H1 (cell line): ENCODE data around the gene TMEM121B. TPM values are rescaled to one million over a fixed set of nuclear protein-coding genes. Genes with fewer than 3 reads are reported as not detected.
A peak's percentile ranks its signal among the peaks of the same experiment; 100 is the strongest.

Experiments
- CTCF ChIA-PET: fragments of 300-600 bp; sonication (Branson Sonifier 250); formaldehyde crosslinking; loops from one replicate; lab custom pipeline; 2021; ENCODE audit not compliant: partially characterized antibody; lab: Charles Lee
- POLR2A ChIA-PET: fragments of 300-600 bp; sonication (Branson Sonifier 250); formaldehyde crosslinking; loops from one replicate; lab custom pipeline; 2021; ENCODE audit warnings: inconsistent platforms; ENCODE audit not compliant: partially characterized antibody; lab: Charles Lee
- DNase-seq, 2 experiments: peaks; one replicate each; pipeline versions ENCODE4 v3.0.0 to v3.0.0-alpha.2; 2010 to 2022; ENCODE audit warnings: low spot score in 2 of 2, low read depth in 1 of 2, mixed read lengths in 1 of 2
- FAIRE-seq: peaks from 2 replicates; lab custom pipeline; 2011; peaks lifted over from hg19 to GRCh38; lab: Jason Lieb, UNC
- H2AFZ ChIP-seq: 2 replicates; pipeline ENCODE4 v1.8.1; 2012; ENCODE audit warnings: low read length, inconsistent platforms
- H2AK5ac ChIP-seq: 2 replicates; pipeline ENCODE4 v1.6.1; 2013; ENCODE audit warnings: low read depth, low read length
- H2BK120ac ChIP-seq: replicated peaks from 2 replicates; pipeline ENCODE3; 2013; ENCODE audit warnings: low read depth, low read length, inconsistent platforms
- H2BK12ac ChIP-seq: 2 replicates; pipeline ENCODE4 v1.6.1; 2013; ENCODE audit warnings: low read depth, low read length
- H2BK15ac ChIP-seq: 2 replicates; pipeline ENCODE4 v1.6.1; 2013; ENCODE audit warnings: low read length
- H2BK20ac ChIP-seq: 2 replicates; pipeline ENCODE4 v1.6.1; 2013; ENCODE audit warnings: low read length
- H2BK5ac ChIP-seq: 2 replicates; pipeline ENCODE4 v1.6.1; 2013; ENCODE audit warnings: low read depth, low read length
- H3K14ac ChIP-seq: 2 replicates; pipeline ENCODE4 v1.6.1; 2013; ENCODE audit warnings: inconsistent platforms; ENCODE audit not compliant: insufficient read length
- H3K18ac ChIP-seq: 2 replicates; pipeline ENCODE4 v1.6.1; 2013; ENCODE audit warnings: low read length; ENCODE audit errors: extremely low read depth
- H3K23ac ChIP-seq: 2 replicates; pipeline ENCODE4 v1.6.1; 2013; ENCODE audit warnings: inconsistent platforms; ENCODE audit not compliant: insufficient read length
- H3K23me2 ChIP-seq: 2 replicates; pipeline ENCODE4 v1.6.1; 2013; ENCODE audit warnings: low read depth, low read length
- H3K27ac ChIP-seq: 2 replicates; pipeline ENCODE4 v1.6.1; 2011; ENCODE audit warnings: low read depth, low read length, inconsistent platforms
- H3K27me3 ChIP-seq, 4 experiments: replicated peaks in 1 of 4; 1 replicate in 1 of 4; 2 replicates in 3 of 4; pipeline versions ENCODE4 v1.6.1 to v1.8.1; 2011 to 2013; ENCODE audit warnings: low read length in 3 of 4, mild to moderate bottlenecking in 3 of 4, inconsistent platforms in 2 of 4, mixed read lengths in 2 of 4, moderate library complexity in 1 of 4; ENCODE audit not compliant: control insufficient read depth in 3 of 4, insufficient read depth in 3 of 4; ENCODE audit errors: extremely low read depth in 1 of 4
- H3K36me3 ChIP-seq, 4 experiments: 2 replicates each; pipeline versions ENCODE4 v1.6.1 to v1.8.1; 2011 to 2013; ENCODE audit warnings: mild to moderate bottlenecking in 4 of 4, low read length in 3 of 4, moderate library complexity in 2 of 4, control low read depth in 1 of 4, inconsistent platforms in 1 of 4; ENCODE audit not compliant: insufficient read depth in 4 of 4, control insufficient read depth in 2 of 4
- H3K4ac ChIP-seq: replicated peaks from 2 replicates; pipeline ENCODE3; 2013; ENCODE audit warnings: low read length, low read depth, mixed read lengths, inconsistent platforms; ENCODE audit not compliant: insufficient read length
- H3K4me1 ChIP-seq, 4 experiments: replicated peaks in 1 of 4; 1 replicate in 1 of 4; 2 replicates in 3 of 4; pipeline versions ENCODE4 v1.6.1 to v1.8.1; 2011 to 2013; ENCODE audit warnings: low read length in 3 of 4, inconsistent platforms in 2 of 4, mixed read lengths in 1 of 4; ENCODE audit not compliant: insufficient read depth in 4 of 4, control insufficient read depth in 3 of 4
- H3K4me2 ChIP-seq, 2 experiments: 2 replicates each; pipeline versions ENCODE4 v1.6.1 to v1.8.1; 2011 to 2013; ENCODE audit warnings: low read depth in 2 of 2, low read length in 2 of 2, control low read depth in 1 of 2, inconsistent platforms in 1 of 2, mild to moderate bottlenecking in 1 of 2; ENCODE audit not compliant: insufficient read depth in 1 of 2
- H3K4me3 ChIP-seq, 4 experiments: fragments of 200-600, 300-600 bp in 1 of 4; sonication (generic), shearing (Covaris generic), sonication (Bioruptor Twin) in 1 of 4; 2 replicates each; pipeline versions ENCODE4 v1.5.1 to v1.8.1; 2011 to 2016; ENCODE audit warnings: low read length in 4 of 4, low read depth in 3 of 4, control low read depth in 2 of 4, inconsistent platforms in 2 of 4, mild to moderate bottlenecking in 2 of 4, mixed read lengths in 1 of 4, moderate library complexity in 1 of 4; ENCODE audit not compliant: insufficient read depth in 2 of 4; ENCODE audit errors: extremely low read depth in 1 of 4
- H3K56ac ChIP-seq: replicated peaks from 2 replicates; pipeline ENCODE3; 2013; ENCODE audit warnings: low read depth, mild to moderate bottlenecking, mixed read lengths, low read length, inconsistent platforms; ENCODE audit not compliant: insufficient read length
- H3K79me1 ChIP-seq: 2 replicates; pipeline ENCODE4 v1.6.1; 2013; ENCODE audit warnings: low read depth, low read length, control low read depth
- H3K79me2 ChIP-seq, 2 experiments: 2 replicates each; pipeline versions ENCODE4 v1.6.1 to v1.8.1; 2012 to 2013; ENCODE audit warnings: low read length in 2 of 2, mild to moderate bottlenecking in 2 of 2, inconsistent platforms in 1 of 2; ENCODE audit not compliant: insufficient read depth in 2 of 2, control insufficient read depth in 1 of 2
- H3K9ac ChIP-seq, 4 experiments: replicated peaks in 1 of 4; 1 replicate in 1 of 4; 2 replicates in 3 of 4; pipeline versions ENCODE4 v1.6.1 to v1.8.1; 2011 to 2013; ENCODE audit warnings: low read depth in 3 of 4, low read length in 3 of 4, control low read depth in 2 of 4, mild to moderate bottlenecking in 2 of 4, moderate library complexity in 2 of 4, inconsistent platforms in 1 of 4; ENCODE audit errors: extremely low read depth in 1 of 4
- H3K9me3 ChIP-seq, 2 experiments: 2 replicates each; pipeline versions ENCODE4 v1.6.1 to v1.8.1; 2012 to 2013; ENCODE audit warnings: mild to moderate bottlenecking in 2 of 2, moderate library complexity in 2 of 2, control low read depth in 1 of 2, inconsistent platforms in 1 of 2, low read depth in 1 of 2, low read length in 1 of 2, mixed read lengths in 1 of 2; ENCODE audit not compliant: insufficient read depth in 2 of 2
- H4K20me1 ChIP-seq, 2 experiments: replicated peaks in 1 of 2; 2 replicates each; pipeline versions ENCODE3 to v1.8.1; 2011 to 2013; ENCODE audit warnings: inconsistent platforms in 2 of 2, low read length in 2 of 2, mild to moderate bottlenecking in 1 of 2; ENCODE audit not compliant: insufficient read depth in 2 of 2, control insufficient read depth in 1 of 2
- H4K5ac ChIP-seq: 2 replicates; pipeline ENCODE4 v1.6.1; 2013; ENCODE audit warnings: low read length, low read depth, mixed read lengths, inconsistent platforms; ENCODE audit not compliant: insufficient read length
- H4K8ac ChIP-seq: 2 replicates; pipeline ENCODE4 v1.8.0; 2013; ENCODE audit warnings: mild to moderate bottlenecking, moderate library complexity, low read length, inconsistent platforms; ENCODE audit not compliant: insufficient read depth; ENCODE audit errors: extremely low read depth
- H4K91ac ChIP-seq: replicated peaks from 2 replicates; pipeline ENCODE3; 2013; ENCODE audit warnings: low read length, mixed read lengths, inconsistent platforms; ENCODE audit not compliant: insufficient read length
- EZH2 ChIP-seq: fragments of 200-600 bp; sonication (generic); IDR thresholded peaks from 2 replicates; pipeline ENCODE4 v1.7.1; 2012; ENCODE audit warnings: low read depth, mild to moderate bottlenecking, moderate library complexity, low read length, inconsistent platforms; ENCODE audit not compliant: severe bottlenecking
- POLR2AphosphoS5 ChIP-seq: IDR thresholded peaks from 2 replicates; pipeline ENCODE4 v1.6.1; 2011; ENCODE audit warnings: low read depth, low read length
- TAF1 ChIP-seq: IDR thresholded peaks from 2 replicates; pipeline ENCODE4 v1.6.1; 2011; ENCODE audit warnings: mild to moderate bottlenecking, low read depth, low read length
- TEAD4 ChIP-seq: IDR thresholded peaks from 2 replicates; pipeline ENCODE4 v1.6.1; 2012; ENCODE audit warnings: low read depth, low read length, inconsistent platforms, mixed read lengths
- USF2 ChIP-seq: IDR thresholded peaks from 2 replicates; pipeline ENCODE4 v1.6.1; 2011; ENCODE audit warnings: low read length, improper control_type of control experiment
- WGBS, 2 experiments: shearing (Covaris generic) in 1 of 2; methylation state at CpG; one replicate each; pipeline versions ENCODE4 v1.1.6 to v1.1.7; 2013 to 2015; ENCODE audit warnings: low lambda C conversion rate in 2 of 2, mixed read lengths in 2 of 2, inconsistent platforms in 1 of 2, low coverage in 1 of 2, missing lambda C conversion rate in 1 of 2; ENCODE audit not compliant: insufficient replicate concordance in 2 of 2, insufficient coverage in 1 of 2, insufficient read length in 1 of 2; ENCODE audit errors: extremely low coverage in 1 of 2, missing lambda C conversion rate in 1 of 2; 5-methylcytosine and 5-hydroxymethylcytosine counted together
- polyA plus RNA-seq, 7 experiments: library from polyadenylated mRNA; depleted of rRNA in 3 of 7; stranded (reverse) in 5 of 7; unstranded in 2 of 7; fragments of >200 nt in 5 of 7; fragments of 200-250 nt in 2 of 7; gene quantifications; 1 replicate in 5 of 7; 2 replicates in 1 of 7; 4 replicates in 1 of 7; pipeline versions ENCODE4 v1.2.1 to v1.2.3, GENCODE V29; 2011 to 2013; ENCODE audit warnings: missing spikeins in 2 of 7, mixed read lengths in 2 of 7
- total RNA-seq: library from RNA; stranded (reverse); fragmentation: NEBNext Ultra II Directional; extraction: Animal tissue kit (Norgen Biotek cat#: 25700); gene quantifications from 2 replicates; pipeline ENCODE4 v1.2.1, GENCODE V29; 2021

Gene TMEM121B
- total and polyA plus RNA-seq, 2 of the 8 experiments (the other 6 are each of a cell fraction or from before 2014, with no cell fraction given) = 4.3 to 6.9 TPM

GRCh38 chr22:17105143-17106129 lies 15.7 kb downstream of the TMEM121B start:
- Histone ChIP-seq H3K4me1 (no peaks in the 10 kb centered on the region), H3K4me2 (no peak overlapping the region), H3K27ac (no peak overlapping the region), H4K20me1 (no peaks in the 10 kb centered on the region), H2BK20ac (no peak overlapping the region), H2AFZ (no peak overlapping the region), H3K56ac (no peak overlapping the region), H3K23me2 (no peaks in the 10 kb centered on the region), H4K5ac (no peak overlapping the region), H3K18ac (no peak overlapping the region), H3K9me3 (no peaks in the 10 kb centered on the region), H3K79me1 (no peaks in the 10 kb centered on the region; the same call in 1 of the 2 replicates), H2AK5ac (no peak overlapping the region), H2BK5ac (no peak overlapping the region), H3K36me3 (peaks cover 0 to 11% (median 2%) of the 10 kb centered on the region in 4 experiments; a peak in 1 of 8 replicates), H3K9ac (no peak overlapping the region), H3K23ac (no peak overlapping the region), H3K27me3 (no peaks in the 10 kb centered on the region), H2BK15ac (peak overlapping the region; percentile 75; the same call in 1 of the 2 replicates), H2BK12ac (no peak overlapping the region), H3K4me3 (no peak overlapping the region), H4K91ac (no peak overlapping the region), H2BK120ac (no peak overlapping the region), H3K4ac (no peak overlapping the region), H3K79me2 (no peaks in the 10 kb centered on the region), H3K14ac (no peak overlapping the region), H4K8ac (no peak overlapping the region)
- DNase-seq (no peak), FAIRE-seq (no peak)
- ChIA-PET POLR2A (no interaction called here), CTCF (interaction anchor here (0.7 to 4.2 kb wide), 7 partner anchors 9 to 31 kb away, joined by 3 to 35 read pairs (median 9); no protein-coding TSS in a partner anchor)
- WGBS, 2 experiments = 91% methylated on average over 22 of the region's 22 CpGs; no CpG with 5 or more reads in 1 of the 2 experiments
- no peak for TF ChIP-seq POLR2AphosphoS5
- no peak for TF ChIP-seq TAF1
- no peak for TF ChIP-seq TEAD4
- no peak for TF ChIP-seq USF2
- no peak for TF ChIP-seq EZH2
